CD4-positive, alpha-beta T cell (primary cell): ENCODE data around the gene KCTD1. TPM values are rescaled to one million over a fixed set of nuclear protein-coding genes. Genes with fewer than 3 reads are reported as not detected.

Experiments used
- ATAC-seq: fragments of 200-7000 bp; cut with Tn5 transposase; one replicate; pipeline ENCODE4 v1.10.0; 2022; ENCODE audit warnings: mild to moderate bottlenecking; ENCODE audit not compliant: poor library complexity
- CTCF ChIA-PET: fragments of 350-600 bp; sonication (Branson Sonifier 250); formaldehyde crosslinking; loops from one replicate; lab custom pipeline; 2021; ENCODE audit warnings: antibody characterized with exemption, inconsistent platforms; lab: Charles Lee
- POLR2A ChIA-PET: fragments of 350-600 bp; sonication (Branson Sonifier 250); formaldehyde crosslinking; loops from one replicate; lab custom pipeline; 2021; ENCODE audit warnings: antibody characterized with exemption, inconsistent platforms; lab: Charles Lee
- DNase-seq, 14 experiments: peaks; one replicate each; pipeline ENCODE4 v3.0.0-alpha.2; 2013 to 2020; ENCODE audit warnings: mixed read lengths in 2 of 14
- H3K27ac ChIP-seq, 2 donors: one replicate each; pipeline versions ENCODE4 v1.5.1 to v1.7.0; 2013; ENCODE audit warnings: low read length in 2 of 2, low read depth in 1 of 2, mild to moderate bottlenecking in 1 of 2
- H3K27me3 ChIP-seq, 2 experiments: 1 replicate in 1 of 2; 2 replicates in 1 of 2; pipeline versions ENCODE4 v1.6.1 to v1.7.0; 2013; ENCODE audit warnings: low read length in 2 of 2, control low read depth in 1 of 2, mild to moderate bottlenecking in 1 of 2, moderate library complexity in 1 of 2; ENCODE audit not compliant: insufficient read depth in 2 of 2, control insufficient read depth in 1 of 2
- H3K36me3 ChIP-seq: one replicate; pipeline ENCODE4 v1.6.1; 2013; ENCODE audit warnings: low read length, control low read depth; ENCODE audit not compliant: insufficient read depth
- H3K4me1 ChIP-seq: one replicate; pipeline ENCODE4 v1.6.1; 2013; ENCODE audit warnings: low read length, control low read depth; ENCODE audit not compliant: insufficient read depth
- H3K4me3 ChIP-seq: one replicate; pipeline ENCODE4 v1.5.1; 2013; ENCODE audit warnings: mild to moderate bottlenecking, low read length, moderate library complexity
- H3K9me3 ChIP-seq, 2 experiments: 1 replicate in 1 of 2; 2 replicates in 1 of 2; pipeline versions ENCODE4 v1.6.1 to v1.7.0; 2013; ENCODE audit warnings: low read length in 2 of 2, mild to moderate bottlenecking in 2 of 2, control low read depth in 1 of 2, moderate library complexity in 1 of 2; ENCODE audit not compliant: control insufficient read depth in 1 of 2, insufficient read depth in 1 of 2
- H3K27ac Mint-ChIP-seq: one replicate; pipeline ENCODE4 v1.8.0; 2020; ENCODE audit warnings: mixed read lengths
- H3K27me3 Mint-ChIP-seq: one replicate; pipeline ENCODE4 v1.8.0; 2021; ENCODE audit warnings: mixed read lengths
- H3K36me3 Mint-ChIP-seq: one replicate; pipeline ENCODE4 v1.8.0; 2021; ENCODE audit warnings: low read depth, mixed read lengths
- H3K4me1 Mint-ChIP-seq: one replicate; pipeline ENCODE4 v1.8.0; 2021; ENCODE audit warnings: low read depth, mixed read lengths
- H3K4me3 Mint-ChIP-seq: one replicate; pipeline ENCODE4 v1.8.0; 2020; ENCODE audit warnings: mild to moderate bottlenecking, mixed read lengths
- H3K9me3 Mint-ChIP-seq: one replicate; pipeline ENCODE4 v1.8.0; 2020; ENCODE audit warnings: mixed read lengths
- CTCF ChIP-seq: fragments of 200-600 bp; IDR thresholded peaks from one replicate; pipeline ENCODE4 v1.8.0; 2022; ENCODE audit warnings: antibody characterized with exemption, mild to moderate bottlenecking
- intact Hi-C, 2 experiments: fragments of 100-400 bp; cut with DNase I in 1 of 2; cut with micrococcal nuclease in 1 of 2; formaldehyde crosslinking; loops; one replicate each; pipeline versions ENCODE4 v1.15.1 to v1.9.0; 2023 to 2025; cut with DNase I, micrococcal nuclease
- total RNA-seq, 174 experiments: library from RNA in 2 of 174; stranded (reverse) in 2 of 174; gene quantifications; one replicate each; pipeline ENCODE4 v1.2.3 and lab custom pipeline; 2021 to 2026

The KCTD1 gene
- total RNA-seq, 2 experiments from 2014 or later: 0.74 to 1.1 TPM

DNA sequence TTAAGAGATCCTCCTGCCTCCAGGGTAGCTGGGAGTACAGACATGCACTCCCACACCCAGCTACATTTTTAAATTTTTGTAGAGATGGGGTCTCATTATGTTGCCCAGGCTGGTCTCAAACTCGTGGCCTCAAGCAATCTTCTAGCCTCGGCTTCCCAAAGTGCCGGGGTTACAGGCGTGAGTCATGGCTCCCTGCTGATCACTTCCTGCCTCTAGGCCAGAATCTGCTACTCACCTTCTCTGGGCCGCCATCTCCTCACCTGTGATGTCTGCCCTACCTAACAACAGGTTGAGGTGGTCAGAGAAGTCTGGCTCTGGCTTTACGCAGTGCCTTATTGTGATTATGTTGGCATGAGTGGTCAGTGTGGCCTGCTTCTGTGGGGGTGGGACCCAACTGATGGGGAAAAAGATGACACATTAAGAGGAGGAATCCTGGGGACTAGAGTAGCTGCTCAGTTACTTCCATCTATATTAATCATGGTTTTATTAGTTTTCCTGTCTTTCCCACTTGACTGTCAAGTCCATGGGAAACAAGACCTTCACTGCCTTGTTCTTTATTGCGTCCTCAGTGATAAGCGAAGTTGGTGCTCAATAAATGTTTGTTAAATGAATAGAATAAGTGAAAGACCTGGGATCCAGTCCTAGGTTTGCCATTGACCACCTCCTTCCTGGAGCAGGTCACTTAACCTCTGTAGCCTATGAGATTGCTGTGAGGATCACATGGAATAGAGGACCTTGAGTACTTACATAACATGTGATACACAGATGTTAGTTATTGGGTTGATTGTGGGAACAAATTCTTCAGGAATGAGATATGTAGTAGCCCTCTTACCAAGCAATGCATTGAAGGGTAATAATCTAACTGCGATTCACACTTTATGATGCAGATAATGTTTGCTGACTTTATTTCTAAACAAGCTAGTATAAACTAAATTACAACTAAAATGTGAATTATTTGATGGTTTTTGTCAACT lies 15.7 kb downstream of the KCTD1 start:
- no peaks in the 10 kb centered on the region for H3K36me3 ChIP-seq
- no peak overlapping the region for H3K27ac ChIP-seq
- no peaks in the 10 kb centered on the region for H3K27me3 Mint-ChIP-seq
- no peaks in the 10 kb centered on the region for H3K4me1 ChIP-seq
- no peaks in the 10 kb centered on the region for H3K9me3 ChIP-seq
- ATAC-seq (no peak), DNase-seq (no peak)
- no peaks in the 10 kb centered on the region for H3K4me1 Mint-ChIP-seq
- CTCF ChIA-PET: no interaction called here
- TF ChIP-seq CTCF: no peak
- POLR2A ChIA-PET: no interaction called here
- no peak overlapping the region for H3K4me3 ChIP-seq
- no peak overlapping the region for H3K27ac Mint-ChIP-seq
- H3K27me3 ChIP-seq: no peaks in the 10 kb centered on the region
- H3K4me3 Mint-ChIP-seq: no peak overlapping the region
- no peaks in the 10 kb centered on the region for H3K36me3 Mint-ChIP-seq
- H3K9me3 Mint-ChIP-seq: no peaks in the 10 kb centered on the region
- intact Hi-C loops: no loop called here

DNA sequence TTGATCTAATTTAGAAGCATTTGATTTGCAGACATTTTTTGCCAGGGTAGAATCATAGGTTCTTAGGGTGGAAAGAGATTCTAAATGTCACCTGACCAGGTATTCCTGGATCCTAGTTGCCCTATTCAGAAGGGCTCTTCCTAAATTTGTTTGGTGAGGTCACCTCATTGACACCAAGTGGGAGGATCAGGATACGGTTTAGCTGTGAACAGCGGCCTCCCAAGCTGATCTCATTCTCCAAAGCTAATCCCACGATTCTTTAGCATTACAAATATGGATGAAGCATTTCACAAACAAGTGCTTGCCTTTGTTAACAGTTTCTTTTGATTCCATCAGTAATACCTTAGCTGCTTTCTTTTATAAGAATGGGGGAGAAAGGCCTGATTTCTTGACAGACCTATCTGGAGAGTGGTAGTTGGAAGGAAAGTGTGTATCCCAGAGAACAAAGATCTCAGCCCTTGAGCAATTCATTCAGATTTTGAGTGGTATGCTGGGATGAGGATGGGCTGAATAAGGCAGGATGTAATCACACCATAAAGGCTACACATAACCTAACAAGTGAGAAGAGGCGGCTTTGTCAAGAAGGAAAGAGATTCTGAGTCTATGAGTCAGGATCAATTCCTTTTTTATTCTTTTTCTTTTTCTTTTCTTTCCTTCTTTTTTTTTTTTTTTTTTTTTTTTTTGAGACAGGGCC lies 16.6 kb downstream of the KCTD1 start:
- Mint-ChIP-seq H3K9me3 (no peaks in the 10 kb centered on the region), H3K36me3 (no peaks in the 10 kb centered on the region), H3K27ac (no peak overlapping the region), H3K27me3 (no peaks in the 10 kb centered on the region), H3K4me3 (no peak overlapping the region), H3K4me1 (no peaks in the 10 kb centered on the region)
- POLR2A ChIA-PET: no interaction called here
- no peak overlapping the region for H3K4me3 ChIP-seq
- intact Hi-C loops: no loop called here
- H3K36me3 ChIP-seq: no peaks in the 10 kb centered on the region
- TF ChIP-seq CTCF: no peak
- H3K27ac ChIP-seq: no peak overlapping the region
- H3K27me3 ChIP-seq: no peaks in the 10 kb centered on the region
- H3K9me3 ChIP-seq: no peaks in the 10 kb centered on the region
- DNase-seq (no peak), ATAC-seq (no peak)
- H3K4me1 ChIP-seq: no peaks in the 10 kb centered on the region
- CTCF ChIA-PET: no interaction called here

DNA sequence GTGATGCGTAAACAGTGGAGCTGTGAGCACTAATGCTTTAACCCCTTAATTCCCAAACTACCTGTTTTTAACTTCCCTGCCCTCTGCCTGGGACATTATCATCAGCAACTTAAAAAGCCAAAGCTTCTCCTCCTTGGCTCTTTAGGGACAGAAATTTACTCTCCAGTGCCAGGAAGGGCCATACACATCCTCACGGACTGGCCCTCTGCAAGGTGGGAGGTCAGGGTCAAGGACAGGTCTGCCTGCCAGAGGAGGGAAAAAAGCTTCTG lies 21.5 kb downstream of the KCTD1 start:
- H3K36me3 Mint-ChIP-seq: no peaks in the 10 kb centered on the region
- H3K27me3 Mint-ChIP-seq: no peaks in the 10 kb centered on the region

More for the DNA sequence above, 21.5 kb downstream of the KCTD1 start:
- Histone ChIP-seq H3K4me1 (no peaks in the 10 kb centered on the region), H3K27ac (no peak overlapping the region), H3K9me3 (no peaks in the 10 kb centered on the region), H3K36me3 (no peaks in the 10 kb centered on the region), H3K27me3 (no peaks in the 10 kb centered on the region), H3K4me3 (no peak overlapping the region)
- intact Hi-C loops: no loop called here
- H3K4me3 Mint-ChIP-seq: no peak overlapping the region
- H3K27ac Mint-ChIP-seq: no peak overlapping the region
- H3K9me3 Mint-ChIP-seq: no peaks in the 10 kb centered on the region
- no peak for ATAC-seq
- POLR2A ChIA-PET: no interaction called here
- H3K4me1 Mint-ChIP-seq: no peaks in the 10 kb centered on the region
- CTCF ChIA-PET: interaction anchor here (0.6 kb wide), 1 partner anchor 1648 kb away, joined by 3 read pairs; no protein-coding TSS in a partner anchor
- TF ChIP-seq CTCF: no peak
- DNase-seq: no peak
